HUES6 (cell line): ENCODE data around the gene LRCH2.
A peak's percentile ranks its signal among the peaks of the same experiment; 100 is the strongest.

Experiments
- H3K27ac ChIP-seq: 2 replicates; pipeline ENCODE4 v1.7.0; 2013; ENCODE audit warnings: low read depth, mild to moderate bottlenecking, low read length, inconsistent platforms
- H3K27me3 ChIP-seq: 2 replicates; pipeline ENCODE4 v1.6.1; 2013; ENCODE audit warnings: low read length; ENCODE audit not compliant: control insufficient read depth, insufficient read depth
- H3K36me3 ChIP-seq: 2 replicates; pipeline ENCODE4 v1.6.1; 2013; ENCODE audit warnings: low read length; ENCODE audit not compliant: control insufficient read depth, insufficient read depth
- H3K4me1 ChIP-seq: 2 replicates; pipeline ENCODE4 v1.6.1; 2013; ENCODE audit warnings: low read length; ENCODE audit not compliant: control insufficient read depth, insufficient read depth
- H3K4me3 ChIP-seq: 2 replicates; pipeline ENCODE4 v1.5.1; 2013; ENCODE audit warnings: low read depth, low read length
- H3K9ac ChIP-seq: one replicate; pipeline ENCODE4 v1.6.1; 2013; ENCODE audit warnings: mild to moderate bottlenecking, low read length
- H3K9me3 ChIP-seq: 2 replicates; pipeline ENCODE4 v1.6.1; 2013; ENCODE audit warnings: low read depth, low read length; ENCODE audit not compliant: control insufficient read depth, insufficient read depth

Gene LRCH2

GRCh38 chrX:115233497-115234455, at the start of gene LRCH2:
Gene LRCH2, minus strand, starts transcription at chrX:115234096. Its CDS starts 55 bp downstream, at chrX:115234041.
- no peak within 1 kb of the TSS for H3K9ac ChIP-seq
- H3K27me3 ChIP-seq = peaks cover 54% of the 10 kb centered on the region
- peaks cover 19% of the 10 kb centered on the region for H3K4me1 ChIP-seq
- no peak within 1 kb of the TSS for H3K27ac ChIP-seq
- H3K4me3 ChIP-seq = peak within 1 kb of the TSS; percentile 85
- H3K36me3 ChIP-seq = no peaks in the 10 kb centered on the region
- H3K9me3 ChIP-seq = no peaks in the 10 kb centered on the region

- no peaks in the 10 kb centered on the region for H3K4me1 ChIP-seq
- no peaks in the 10 kb centered on the region for H3K36me3 ChIP-seq
- no peak overlapping the region for H3K9ac ChIP-seq
- H3K9me3 ChIP-seq = no peaks in the 10 kb centered on the region
- peaks cover 5% of the 10 kb centered on the region; the same call in 1 of the 2 replicates for H3K27me3 ChIP-seq
- H3K4me3 ChIP-seq = no peak overlapping the region
- H3K27ac ChIP-seq = no peak overlapping the region
These were observed 35.3 kb upstream of the LRCH2 start for GRCh38 chrX:115269051-115269683.

- no peak overlapping the region for H3K4me3 ChIP-seq
- H3K27ac ChIP-seq = no peak overlapping the region
- no peak overlapping the region for H3K9ac ChIP-seq
- peaks cover 3% of the 10 kb centered on the region; the same call in 1 of the 2 replicates for H3K27me3 ChIP-seq
- H3K36me3 ChIP-seq = no peaks in the 10 kb centered on the region
- H3K9me3 ChIP-seq = no peaks in the 10 kb centered on the region
- H3K4me1 ChIP-seq = no peaks in the 10 kb centered on the region
These were observed 34.5 kb upstream of the LRCH2 start for GRCh38 chrX:115268421-115268820.

GRCh38 chrX:115266300-115266699, 32.4 kb upstream of the LRCH2 start:
- Histone ChIP-seq H3K36me3 (no peaks in the 10 kb centered on the region), H3K27me3 (peaks cover 9% of the 10 kb centered on the region; the same call in 1 of the 2 replicates), H3K4me3 (no peak overlapping the region), H3K9ac (no peak overlapping the region), H3K4me1 (no peaks in the 10 kb centered on the region), H3K27ac (no peak overlapping the region), H3K9me3 (no peaks in the 10 kb centered on the region)

GRCh38 chrX:115264009-115264408, 30.1 kb upstream of the LRCH2 start:
- Histone ChIP-seq H3K4me1 (no peaks in the 10 kb centered on the region), H3K4me3 (no peak overlapping the region), H3K9me3 (no peaks in the 10 kb centered on the region), H3K27me3 (peaks cover 11% of the 10 kb centered on the region; the same call in 1 of the 2 replicates), H3K9ac (no peak overlapping the region), H3K36me3 (no peaks in the 10 kb centered on the region), H3K27ac (no peak overlapping the region)

- Histone ChIP-seq H3K27me3 (peaks cover 27% of the 10 kb centered on the region; the same call in 1 of the 2 replicates), H3K4me1 (no peaks in the 10 kb centered on the region), H3K4me3 (no peak overlapping the region), H3K36me3 (no peaks in the 10 kb centered on the region), H3K9me3 (no peaks in the 10 kb centered on the region), H3K9ac (no peak overlapping the region), H3K27ac (no peak overlapping the region)
These were observed 27.3 kb upstream of the LRCH2 start for GRCh38 chrX:115261148-115261547.

- Histone ChIP-seq H3K9ac (no peak overlapping the region), H3K4me3 (no peak overlapping the region), H3K36me3 (no peaks in the 10 kb centered on the region), H3K9me3 (no peaks in the 10 kb centered on the region), H3K27me3 (peaks cover 27% of the 10 kb centered on the region; the same call in 1 of the 2 replicates), H3K4me1 (no peaks in the 10 kb centered on the region), H3K27ac (no peak overlapping the region)
These were observed 26.4 kb upstream of the LRCH2 start for GRCh38 chrX:115260330-115260729.

GRCh38 chrX:115259238-115259875, 25.5 kb upstream of the LRCH2 start:
- H3K9ac ChIP-seq = no peak overlapping the region
- no peak overlapping the region for H3K27ac ChIP-seq

GRCh38 chrX:115257711-115258110, 23.8 kb upstream of the LRCH2 start:
- Histone ChIP-seq H3K4me3 (no peak overlapping the region), H3K9ac (no peak overlapping the region), H3K27ac (no peak overlapping the region), H3K9me3 (no peaks in the 10 kb centered on the region), H3K36me3 (no peaks in the 10 kb centered on the region), H3K4me1 (no peaks in the 10 kb centered on the region), H3K27me3 (peaks cover 30% of the 10 kb centered on the region; the same call in 1 of the 2 replicates)

More at GRCh38 chrX:115259238-115259875, 25.5 kb upstream of the LRCH2 start:
- Histone ChIP-seq H3K9me3 (no peaks in the 10 kb centered on the region), H3K4me3 (no peak overlapping the region), H3K27me3 (peaks cover 30% of the 10 kb centered on the region; the same call in 1 of the 2 replicates), H3K36me3 (no peaks in the 10 kb centered on the region), H3K4me1 (no peaks in the 10 kb centered on the region)

- Histone ChIP-seq H3K9ac (no peak overlapping the region), H3K36me3 (no peaks in the 10 kb centered on the region), H3K4me1 (no peaks in the 10 kb centered on the region), H3K4me3 (no peak overlapping the region), H3K27ac (no peak overlapping the region), H3K27me3 (peaks cover 19% of the 10 kb centered on the region; the same call in 1 of the 2 replicates), H3K9me3 (no peaks in the 10 kb centered on the region)
These were observed 21.1 kb upstream of the LRCH2 start for GRCh38 chrX:115255003-115255402.
